SK-N-SH (cell line): ENCODE measurements around the gene SLC25A21.

Experiments used
- RCOR1 ChIP-seq: fragments of 150-350 bp; IDR thresholded peaks from 2 replicates; pipeline ENCODE4 v1.6.1; 2017; ENCODE audit warnings: antibody characterized with exemption, low read length
- SMC3 ChIP-seq: IDR thresholded peaks from 2 replicates; pipeline ENCODE4 v1.6.1; 2012; ENCODE audit warnings: low read depth, low read length, improper control_type of control experiment
- TF ChIP-seq, protein P1 (sequence below): IDR thresholded peaks from 2 replicates; pipeline ENCODE4 v1.4.0; 2012; ENCODE audit warnings: low read depth
- TF ChIP-seq, protein P2 (sequence below): fragments of 150-350 bp; IDR thresholded peaks from 2 replicates; pipeline ENCODE4 v1.6.1; 2016; ENCODE audit warnings: mild to moderate bottlenecking, low read depth, low read length
- TF ChIP-seq, protein P3 (sequence below): fragments of 200-600 bp; sonication (generic); IDR thresholded peaks from 2 replicates; pipeline ENCODE4 v1.6.1; 2017; ENCODE audit warnings: antibody characterized with exemption, mild to moderate bottlenecking, moderate library complexity
- TF ChIP-seq, protein P4 (sequence below): IDR thresholded peaks from 2 replicates; pipeline ENCODE4 v1.4.0; 2012; ENCODE audit warnings: low read depth, borderline replicate concordance

DNA sequence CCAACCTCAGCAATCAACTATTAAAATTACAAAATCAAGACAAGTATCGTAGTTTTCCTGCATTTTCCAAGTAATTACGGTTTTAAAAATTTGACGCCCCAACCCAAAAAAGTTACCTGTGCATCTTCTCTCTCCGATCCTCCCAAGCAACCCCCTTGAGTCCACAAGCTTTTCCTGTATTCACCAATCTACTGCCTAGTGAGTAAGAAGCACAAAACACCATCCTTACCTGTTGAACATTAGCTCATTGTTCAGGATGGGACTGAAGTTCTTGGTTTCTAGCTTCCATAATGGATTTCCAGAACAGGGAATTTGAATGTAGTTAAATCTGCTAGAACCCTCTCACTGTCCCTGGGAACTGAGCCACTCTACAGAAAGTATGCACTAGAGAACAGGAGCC, 348.8 kb downstream of the SLC25A21 start:
- TF ChIP-seq SMC3, result no peak
- no peak for TF ChIP-seq RCOR1
- TF ChIP-seq, protein P1, sequence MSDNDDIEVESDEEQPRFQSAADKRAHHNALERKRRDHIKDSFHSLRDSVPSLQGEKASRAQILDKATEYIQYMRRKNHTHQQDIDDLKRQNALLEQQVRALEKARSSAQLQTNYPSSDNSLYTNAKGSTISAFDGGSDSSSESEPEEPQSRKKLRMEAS, result no peak
- TF ChIP-seq, protein P2, sequence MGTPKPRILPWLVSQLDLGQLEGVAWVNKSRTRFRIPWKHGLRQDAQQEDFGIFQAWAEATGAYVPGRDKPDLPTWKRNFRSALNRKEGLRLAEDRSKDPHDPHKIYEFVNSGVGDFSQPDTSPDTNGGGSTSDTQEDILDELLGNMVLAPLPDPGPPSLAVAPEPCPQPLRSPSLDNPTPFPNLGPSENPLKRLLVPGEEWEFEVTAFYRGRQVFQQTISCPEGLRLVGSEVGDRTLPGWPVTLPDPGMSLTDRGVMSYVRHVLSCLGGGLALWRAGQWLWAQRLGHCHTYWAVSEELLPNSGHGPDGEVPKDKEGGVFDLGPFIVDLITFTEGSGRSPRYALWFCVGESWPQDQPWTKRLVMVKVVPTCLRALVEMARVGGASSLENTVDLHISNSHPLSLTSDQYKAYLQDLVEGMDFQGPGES, result no peak
- TF ChIP-seq, protein P3, sequence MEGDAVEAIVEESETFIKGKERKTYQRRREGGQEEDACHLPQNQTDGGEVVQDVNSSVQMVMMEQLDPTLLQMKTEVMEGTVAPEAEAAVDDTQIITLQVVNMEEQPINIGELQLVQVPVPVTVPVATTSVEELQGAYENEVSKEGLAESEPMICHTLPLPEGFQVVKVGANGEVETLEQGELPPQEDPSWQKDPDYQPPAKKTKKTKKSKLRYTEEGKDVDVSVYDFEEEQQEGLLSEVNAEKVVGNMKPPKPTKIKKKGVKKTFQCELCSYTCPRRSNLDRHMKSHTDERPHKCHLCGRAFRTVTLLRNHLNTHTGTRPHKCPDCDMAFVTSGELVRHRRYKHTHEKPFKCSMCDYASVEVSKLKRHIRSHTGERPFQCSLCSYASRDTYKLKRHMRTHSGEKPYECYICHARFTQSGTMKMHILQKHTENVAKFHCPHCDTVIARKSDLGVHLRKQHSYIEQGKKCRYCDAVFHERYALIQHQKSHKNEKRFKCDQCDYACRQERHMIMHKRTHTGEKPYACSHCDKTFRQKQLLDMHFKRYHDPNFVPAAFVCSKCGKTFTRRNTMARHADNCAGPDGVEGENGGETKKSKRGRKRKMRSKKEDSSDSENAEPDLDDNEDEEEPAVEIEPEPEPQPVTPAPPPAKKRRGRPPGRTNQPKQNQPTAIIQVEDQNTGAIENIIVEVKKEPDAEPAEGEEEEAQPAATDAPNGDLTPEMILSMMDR, result no peak
- TF ChIP-seq, protein P4, sequence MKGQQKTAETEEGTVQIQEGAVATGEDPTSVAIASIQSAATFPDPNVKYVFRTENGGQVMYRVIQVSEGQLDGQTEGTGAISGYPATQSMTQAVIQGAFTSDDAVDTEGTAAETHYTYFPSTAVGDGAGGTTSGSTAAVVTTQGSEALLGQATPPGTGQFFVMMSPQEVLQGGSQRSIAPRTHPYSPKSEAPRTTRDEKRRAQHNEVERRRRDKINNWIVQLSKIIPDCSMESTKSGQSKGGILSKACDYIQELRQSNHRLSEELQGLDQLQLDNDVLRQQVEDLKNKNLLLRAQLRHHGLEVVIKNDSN, result no peak
